ENCODE data around the gene IRF7.
"Not testable (repeated sequence)": the region's sequence is repeated elsewhere in the genome, so short reads cannot be mapped to it uniquely, and the experiment has no call there.

The IRF7 gene

GRCh38 chr11:579830-580601 is 35.7 kb downstream of the IRF7 start:
- H3K9me3 ChIP-seq (ENCODE audit: control insufficient read depth, insufficient read depth, low read length), result no peaks in the 10 kb centered on the region
- no peak overlapping the region for H3K27ac ChIP-seq (ENCODE audit: low read length)
- peaks cover 3% of the 10 kb centered on the region for H3K4me1 ChIP-seq (ENCODE audit: control insufficient read depth, insufficient read depth, low read length)
- no peak for DNase-seq (ENCODE audit: low read depth, low spot score)
- H3K36me3 ChIP-seq (ENCODE audit: control insufficient read depth, insufficient read depth, low read length), result peaks cover 11% of the 10 kb centered on the region
- no CpG with 5 or more reads among the region's 20 CpGs for WGBS (ENCODE audit: insufficient coverage, insufficient read length)
- H3K4me3 ChIP-seq (ENCODE audit: low read length), result no peak overlapping the region
- peaks cover under 1% of the 10 kb centered on the region; the same call in 1 of the 2 replicates for H3K27me3 ChIP-seq (ENCODE audit: control insufficient read depth, insufficient read depth, low read length)

- Histone ChIP-seq H3K4me1 (ENCODE audit: control insufficient read depth, insufficient read depth, low read length) (peaks cover 5% of the 10 kb centered on the region), H3K4me3 (ENCODE audit: low read length) (no peak overlapping the region), H3K27me3 (ENCODE audit: control insufficient read depth, insufficient read depth, low read length) (peaks cover 5% of the 10 kb centered on the region; the same call in 1 of the 2 replicates), H3K36me3 (ENCODE audit: control insufficient read depth, insufficient read depth, low read length) (0 out of 2 replicates have a peak, but pooled peaks cover 4% of the 10 kb centered on the region), H3K9me3 (ENCODE audit: control insufficient read depth, insufficient read depth, low read length) (no peaks in the 10 kb centered on the region), H3K27ac (ENCODE audit: low read length) (no peak overlapping the region)
- DNase-seq (ENCODE audit: low read depth, low spot score), result no peak
- no CpG with 5 or more reads among the region's 21 CpGs for WGBS (ENCODE audit: insufficient coverage, insufficient read length)
Measured at GRCh38 chr11:578276-579035, 37.3 kb downstream of the IRF7 start.

DNA sequence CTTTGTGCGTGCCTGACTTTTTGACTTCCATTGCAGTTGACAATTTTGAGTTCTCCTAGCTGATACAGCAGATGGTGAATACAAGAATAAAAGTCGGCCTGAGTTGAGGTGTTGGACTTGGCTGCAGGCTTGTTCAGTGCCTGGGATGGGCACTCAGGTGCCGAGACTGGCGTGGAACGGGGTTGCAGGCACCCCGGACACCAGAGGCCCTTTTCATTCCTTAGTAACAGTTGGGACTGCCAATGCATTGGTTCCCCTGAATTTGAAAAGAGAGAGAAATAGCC is 38.2 kb downstream of the IRF7 start:
- Histone ChIP-seq H3K4me3 (ENCODE audit: low read length) (peak overlapping the region; percentile 100; the same call in 1 of the 2 replicates), H3K4me1 (ENCODE audit: control insufficient read depth, insufficient read depth, low read length) (peaks cover 7% of the 10 kb centered on the region), H3K27ac (ENCODE audit: low read length) (no peak overlapping the region), H3K9me3 (ENCODE audit: control insufficient read depth, insufficient read depth, low read length) (no peaks in the 10 kb centered on the region), H3K27me3 (ENCODE audit: control insufficient read depth, insufficient read depth, low read length) (peaks cover 5% of the 10 kb centered on the region; the same call in 1 of the 2 replicates), H3K36me3 (ENCODE audit: control insufficient read depth, insufficient read depth, low read length) (0 out of 2 replicates have a peak, but pooled peaks cover 3% of the 10 kb centered on the region)
- WGBS (ENCODE audit: insufficient coverage, insufficient read length), result no CpG with 5 or more reads among the region's 6 CpGs
- DNase-seq (ENCODE audit: low read depth, low spot score), result no peak

- Histone ChIP-seq H3K27ac (ENCODE audit: low read length) (no peak overlapping the region), H3K36me3 (ENCODE audit: control insufficient read depth, insufficient read depth, low read length) (0 out of 2 replicates have a peak, but pooled peaks cover 3% of the 10 kb centered on the region), H3K27me3 (ENCODE audit: control insufficient read depth, insufficient read depth, low read length) (peaks cover 5% of the 10 kb centered on the region; the same call in 1 of the 2 replicates), H3K9me3 (ENCODE audit: control insufficient read depth, insufficient read depth, low read length) (no peaks in the 10 kb centered on the region), H3K4me1 (ENCODE audit: control insufficient read depth, insufficient read depth, low read length) (peaks cover 7% of the 10 kb centered on the region), H3K4me3 (ENCODE audit: low read length) (peak overlapping the region; percentile 100)
- WGBS (ENCODE audit: insufficient coverage, insufficient read length), result no CpG with 5 or more reads among the region's 48 CpGs
- DNase-seq (ENCODE audit: low read depth, low spot score), result no peak
Measured at GRCh38 chr11:576811-577610, 38.7 kb downstream of the IRF7 start.

- peaks cover 5% of the 10 kb centered on the region; the same call in 1 of the 2 replicates for H3K27me3 ChIP-seq (ENCODE audit: control insufficient read depth, insufficient read depth, low read length)
- peaks cover 12% of the 10 kb centered on the region for H3K4me1 ChIP-seq (ENCODE audit: control insufficient read depth, insufficient read depth, low read length)
- H3K36me3 ChIP-seq (ENCODE audit: control insufficient read depth, insufficient read depth, low read length), result no peaks in the 10 kb centered on the region
- DNase-seq (ENCODE audit: low read depth, low spot score), result no peak
- H3K4me3 ChIP-seq (ENCODE audit: low read length), result peak within 1 kb of the TSS; percentile 100
- no peaks in the 10 kb centered on the region for H3K9me3 ChIP-seq (ENCODE audit: control insufficient read depth, insufficient read depth, low read length)
- H3K27ac ChIP-seq (ENCODE audit: low read length), result no peak within 1 kb of the TSS
- no CpG with 5 or more reads among the region's 99 CpGs for WGBS (ENCODE audit: insufficient coverage, insufficient read length)
Measured at GRCh38 chr11:575996-576768, 39.6 kb downstream of the IRF7 start, which contains the start of gene PHRF1. Gene PHRF1 (plus strand): TSS chr11:576470. CDS start chr11:581513, 5,043 bp downstream.

DNA sequence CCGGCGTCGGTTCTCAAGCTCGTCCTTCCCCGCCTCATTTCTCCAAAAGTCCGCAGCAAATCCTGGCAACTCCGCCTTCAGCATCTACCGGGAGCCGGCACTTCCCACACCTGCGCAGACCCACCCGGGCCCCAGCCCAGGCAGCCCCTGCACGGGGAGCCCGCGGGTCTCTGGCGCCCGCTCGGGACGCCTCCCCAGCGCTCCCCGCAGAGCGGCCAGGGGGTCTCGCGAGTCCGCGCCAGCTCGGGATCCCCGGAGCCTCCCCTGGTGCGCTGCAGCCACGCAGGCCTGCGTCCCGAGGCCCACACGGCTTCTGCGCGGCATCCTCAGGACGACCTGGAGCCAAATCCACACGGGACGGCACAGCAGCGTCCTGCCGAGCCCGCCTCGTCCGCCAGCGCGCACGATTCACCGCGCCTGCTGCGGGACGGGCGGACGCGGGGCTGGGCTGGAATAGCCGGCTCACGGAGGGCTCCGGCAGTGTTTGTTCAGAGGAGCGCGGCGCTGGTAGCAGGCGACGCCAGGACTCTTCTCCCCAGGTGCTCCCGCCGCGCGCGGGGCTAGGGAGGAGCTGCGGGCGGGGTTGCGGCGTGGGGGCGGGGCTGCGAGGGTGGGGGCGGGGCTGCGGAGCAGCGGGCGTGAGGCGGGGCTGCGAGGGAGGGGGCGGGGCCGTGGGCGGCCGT is 40.3 kb downstream of the IRF7 start:
- WGBS (ENCODE audit: insufficient coverage, insufficient read length), result no CpG with 5 or more reads among the region's 81 CpGs
- H3K4me1 ChIP-seq (ENCODE audit: control insufficient read depth, insufficient read depth, low read length), result peaks cover 14% of the 10 kb centered on the region
- no peak for DNase-seq (ENCODE audit: low read depth, low spot score)
- no peaks in the 10 kb centered on the region for H3K36me3 ChIP-seq (ENCODE audit: control insufficient read depth, insufficient read depth, low read length)
- peaks cover 5% of the 10 kb centered on the region; the same call in 1 of the 2 replicates for H3K27me3 ChIP-seq (ENCODE audit: control insufficient read depth, insufficient read depth, low read length)
- no peak overlapping the region for H3K27ac ChIP-seq (ENCODE audit: low read length)
- peak overlapping the region; percentile 80 for H3K4me3 ChIP-seq (ENCODE audit: low read length)
- H3K9me3 ChIP-seq (ENCODE audit: control insufficient read depth, insufficient read depth, low read length), result no peaks in the 10 kb centered on the region

DNA sequence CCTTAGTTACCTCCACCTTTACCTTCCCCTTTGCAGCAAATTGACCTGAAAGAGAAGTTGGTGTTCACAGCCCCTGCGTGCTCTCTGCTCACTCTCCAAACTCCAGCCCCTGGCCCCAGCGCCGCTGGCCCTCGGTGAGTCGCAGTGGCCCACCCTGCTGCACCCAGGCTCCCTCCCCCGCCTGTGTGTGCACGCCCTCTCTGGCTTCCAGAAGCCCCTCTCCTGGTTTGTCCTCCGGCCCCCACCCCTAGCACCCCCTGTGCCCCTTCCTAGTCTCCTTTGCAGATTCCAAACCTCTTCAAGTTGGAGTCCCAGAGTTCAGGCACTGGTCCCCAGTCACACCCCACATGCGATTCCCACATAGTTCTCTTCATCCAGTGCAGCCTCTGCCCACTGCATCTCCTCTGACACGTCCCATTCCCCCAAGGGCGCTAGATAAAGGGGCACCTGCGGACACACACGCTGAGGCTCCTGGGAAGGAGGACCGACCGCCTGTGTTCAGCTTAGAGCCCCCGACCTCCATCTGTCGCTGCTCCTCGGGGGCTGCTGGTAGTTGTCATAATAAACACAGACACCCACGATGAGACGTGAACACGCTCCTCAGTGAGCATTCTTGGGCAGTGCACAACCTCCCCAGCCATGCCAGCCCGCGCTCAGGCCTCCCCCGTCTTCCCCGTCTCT is 41.0 kb downstream of the IRF7 start:
- no peak for DNase-seq (ENCODE audit: low read depth, low spot score)
- no peaks in the 10 kb centered on the region for H3K9me3 ChIP-seq (ENCODE audit: control insufficient read depth, insufficient read depth, low read length)
- WGBS (ENCODE audit: insufficient coverage, insufficient read length), result no CpG with 5 or more reads among the region's 25 CpGs
- H3K27ac ChIP-seq (ENCODE audit: low read length), result no peak overlapping the region
- no peaks in the 10 kb centered on the region for H3K36me3 ChIP-seq (ENCODE audit: control insufficient read depth, insufficient read depth, low read length)
- peaks cover 5% of the 10 kb centered on the region; the same call in 1 of the 2 replicates for H3K27me3 ChIP-seq (ENCODE audit: control insufficient read depth, insufficient read depth, low read length)
- peak overlapping the region; percentile 80; the same call in 1 of the 2 replicates for H3K4me3 ChIP-seq (ENCODE audit: low read length)
- H3K4me1 ChIP-seq (ENCODE audit: control insufficient read depth, insufficient read depth, low read length), result peaks cover 14% of the 10 kb centered on the region

- peaks cover 14% of the 10 kb centered on the region for H3K4me1 ChIP-seq (ENCODE audit: control insufficient read depth, insufficient read depth, low read length)
- H3K27me3 ChIP-seq (ENCODE audit: control insufficient read depth, insufficient read depth, low read length); H3K27ac ChIP-seq (ENCODE audit: low read length): not testable (repeated sequence)
Measured at GRCh38 chr11:574031-574570, 41.6 kb downstream of the IRF7 start.

More at GRCh38 chr11:574031-574570, 41.6 kb downstream of the IRF7 start:
- DNase-seq (ENCODE audit: low read depth, low spot score); H3K9me3 ChIP-seq (ENCODE audit: control insufficient read depth, insufficient read depth, low read length); H3K4me3 ChIP-seq (ENCODE audit: low read length); H3K36me3 ChIP-seq (ENCODE audit: control insufficient read depth, insufficient read depth, low read length): not testable (repeated sequence)
- WGBS (ENCODE audit: insufficient coverage, insufficient read length), result no CpG with 5 or more reads among the region's 14 CpGs
